ENCODE results near the gene AFAP1. TPM values are rescaled to one million over a fixed set of nuclear protein-coding genes. Genes with fewer than 3 reads are reported as not detected.
A peak's percentile ranks its signal among the peaks of the same experiment; 100 is the strongest.

Gene AFAP1
- total RNA-seq, 4 donors from 2014 or later = 15.8 to 42.9 (median 31.3) TPM

DNA sequence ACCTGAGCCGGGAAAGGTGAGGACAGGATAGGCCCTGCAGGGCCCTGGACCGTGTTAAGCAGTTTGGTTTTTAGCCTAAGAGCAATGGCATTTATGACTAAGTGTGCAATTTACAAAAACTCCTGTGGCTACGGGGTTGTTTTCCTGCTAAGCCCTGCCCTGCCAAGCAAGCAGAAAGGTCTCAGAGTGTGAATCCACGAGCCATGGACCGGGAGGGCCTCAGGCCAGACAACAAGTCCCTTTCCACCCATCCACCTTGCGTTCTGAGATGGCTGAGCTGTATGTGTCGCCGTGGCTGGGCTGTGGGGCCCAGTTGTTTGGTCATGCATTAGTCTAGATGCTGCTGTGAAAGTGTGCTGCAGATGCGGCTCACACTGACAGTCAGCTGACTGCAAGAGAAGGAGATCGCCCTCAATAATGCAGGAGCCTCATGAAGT lies 33.9 kb upstream of the AFAP1 start:
- Histone ChIP-seq H3K4me3 (no peak overlapping the region), H3K27me3 (no peaks in the 10 kb centered on the region), H3K27ac (no peak overlapping the region), H3K9me3 (no peaks in the 10 kb centered on the region), H3K36me3 (no peaks in the 10 kb centered on the region), H3K4me1 (peaks cover 0 to 48% (median 6%) of the 10 kb centered on the region in 4 donors)
- no peak for TF ChIP-seq POLR2A (IDR thresholded peaks at IDR 0.05)
- TF ChIP-seq, protein P1, sequence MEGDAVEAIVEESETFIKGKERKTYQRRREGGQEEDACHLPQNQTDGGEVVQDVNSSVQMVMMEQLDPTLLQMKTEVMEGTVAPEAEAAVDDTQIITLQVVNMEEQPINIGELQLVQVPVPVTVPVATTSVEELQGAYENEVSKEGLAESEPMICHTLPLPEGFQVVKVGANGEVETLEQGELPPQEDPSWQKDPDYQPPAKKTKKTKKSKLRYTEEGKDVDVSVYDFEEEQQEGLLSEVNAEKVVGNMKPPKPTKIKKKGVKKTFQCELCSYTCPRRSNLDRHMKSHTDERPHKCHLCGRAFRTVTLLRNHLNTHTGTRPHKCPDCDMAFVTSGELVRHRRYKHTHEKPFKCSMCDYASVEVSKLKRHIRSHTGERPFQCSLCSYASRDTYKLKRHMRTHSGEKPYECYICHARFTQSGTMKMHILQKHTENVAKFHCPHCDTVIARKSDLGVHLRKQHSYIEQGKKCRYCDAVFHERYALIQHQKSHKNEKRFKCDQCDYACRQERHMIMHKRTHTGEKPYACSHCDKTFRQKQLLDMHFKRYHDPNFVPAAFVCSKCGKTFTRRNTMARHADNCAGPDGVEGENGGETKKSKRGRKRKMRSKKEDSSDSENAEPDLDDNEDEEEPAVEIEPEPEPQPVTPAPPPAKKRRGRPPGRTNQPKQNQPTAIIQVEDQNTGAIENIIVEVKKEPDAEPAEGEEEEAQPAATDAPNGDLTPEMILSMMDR (IDR thresholded peaks at IDR 0.05) = no peak
- no peak for DNase-seq

DNA sequence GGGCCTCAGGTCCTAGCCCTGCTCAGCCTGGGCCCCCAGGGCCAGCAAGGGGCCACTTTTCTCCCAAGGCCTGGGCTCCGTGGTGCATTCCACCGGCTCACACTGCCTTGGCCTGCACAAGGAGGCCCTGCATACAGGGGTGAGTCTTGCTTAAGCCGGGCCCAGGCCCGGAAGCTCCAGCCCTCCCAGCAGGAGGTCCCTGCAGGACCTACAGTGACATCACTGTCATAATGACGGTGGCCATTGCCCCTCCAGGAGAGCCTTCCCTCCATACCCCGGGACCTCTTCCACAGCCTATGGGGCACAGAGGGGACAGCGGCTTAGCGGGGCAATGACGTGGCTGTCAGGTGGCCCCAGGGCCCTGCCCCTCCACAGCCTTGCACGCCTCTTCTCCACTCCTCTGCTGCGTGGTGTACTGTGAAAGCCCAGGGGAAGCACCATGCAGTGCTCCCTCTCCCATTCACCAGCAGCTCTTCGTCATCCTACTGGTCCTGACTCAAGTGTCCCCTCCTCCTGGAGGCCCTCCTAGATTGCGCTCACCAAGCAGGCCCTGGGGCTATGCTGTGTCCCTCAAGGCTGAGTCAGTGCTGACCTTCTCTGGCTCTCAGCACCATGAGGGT lies 32.3 kb upstream of the AFAP1 start:
- Histone ChIP-seq H3K4me1 (peaks cover 0 to 47% (median 6%) of the 10 kb centered on the region in 4 donors), H3K36me3 (no peaks in the 10 kb centered on the region), H3K27ac (peak overlapping the region; percentile 71 to 90 (median 72)), H3K27me3 (no peaks in the 10 kb centered on the region), H3K9me3 (no peaks in the 10 kb centered on the region), H3K4me3 (no peak overlapping the region)
- DNase-seq = no peak
- TF ChIP-seq, protein P1 (IDR thresholded peaks at IDR 0.05) = no peak
- TF ChIP-seq POLR2A (IDR thresholded peaks at IDR 0.05) = no peak

DNA sequence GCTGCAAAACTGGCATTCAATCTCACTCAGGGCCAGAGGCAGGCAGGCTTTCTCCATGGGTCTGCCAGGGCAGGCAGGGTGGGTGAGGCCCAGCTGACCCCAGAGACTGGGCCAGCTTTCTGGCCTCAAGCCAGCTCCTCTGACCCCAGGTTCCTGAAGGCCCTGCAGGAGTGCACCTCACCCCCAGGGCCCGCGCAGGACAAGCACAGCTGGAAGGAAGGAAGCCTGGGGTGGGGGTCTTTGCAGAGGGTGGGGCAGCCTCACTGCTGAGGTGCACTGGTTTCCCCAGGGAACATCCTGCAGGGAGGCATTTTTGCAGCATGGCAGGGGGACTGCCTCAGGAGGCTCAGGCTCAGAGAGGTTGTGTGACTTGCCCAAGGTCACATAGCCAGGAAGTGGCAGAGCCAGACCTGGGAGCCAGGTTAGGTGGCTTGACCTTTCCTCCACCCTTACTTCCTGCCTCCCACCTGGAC lies 31.5 kb upstream of the AFAP1 start:
- Histone ChIP-seq H3K36me3 (no peaks in the 10 kb centered on the region), H3K27me3 (no peaks in the 10 kb centered on the region), H3K4me1 (peaks cover 0 to 53% (median 6%) of the 10 kb centered on the region in 4 donors), H3K4me3 (peak overlapping the region in 2 of 4 donors; percentile 36 to 41), H3K27ac (peak overlapping the region; percentile 71 to 90 (median 72)), H3K9me3 (no peaks in the 10 kb centered on the region)
- no peak for DNase-seq
- TF ChIP-seq, protein P1 (IDR thresholded peaks at IDR 0.05) = no peak
- TF ChIP-seq POLR2A (IDR thresholded peaks at IDR 0.05) = no peak

DNA sequence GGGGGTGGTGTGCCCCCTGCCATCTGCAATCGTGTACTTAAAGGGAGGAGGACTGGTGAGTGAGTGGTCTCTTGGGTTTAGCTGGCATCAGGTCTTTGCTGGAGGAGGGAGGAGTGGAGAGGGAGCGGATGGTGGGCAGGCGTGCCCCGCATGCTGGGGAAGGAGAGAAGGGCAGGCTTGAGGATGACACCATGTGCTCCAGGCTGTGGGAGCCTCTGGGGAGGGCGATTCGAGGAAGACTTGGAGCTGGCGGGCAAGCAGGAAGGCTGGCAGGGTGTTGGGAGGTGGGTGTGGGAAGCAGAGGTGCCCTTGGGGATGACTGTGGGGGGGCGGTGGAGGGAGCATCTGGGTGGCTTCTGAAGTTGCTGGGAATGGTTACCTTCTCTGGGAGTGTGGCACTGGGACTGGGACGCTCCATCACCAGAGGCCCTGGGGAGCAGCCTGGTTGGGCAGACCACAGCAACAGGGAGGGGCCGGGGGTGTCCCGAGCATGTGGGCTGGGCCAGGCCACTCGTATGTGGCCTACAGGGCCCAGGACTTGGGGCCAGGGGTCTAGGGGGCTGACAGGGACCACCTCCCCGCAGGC lies 30.8 kb upstream of the AFAP1 start:
- DNase-seq = no peak
- H3K4me1 ChIP-seq = peaks cover 0 to 53% (median 6%) of the 10 kb centered on the region in 4 donors

DNA sequence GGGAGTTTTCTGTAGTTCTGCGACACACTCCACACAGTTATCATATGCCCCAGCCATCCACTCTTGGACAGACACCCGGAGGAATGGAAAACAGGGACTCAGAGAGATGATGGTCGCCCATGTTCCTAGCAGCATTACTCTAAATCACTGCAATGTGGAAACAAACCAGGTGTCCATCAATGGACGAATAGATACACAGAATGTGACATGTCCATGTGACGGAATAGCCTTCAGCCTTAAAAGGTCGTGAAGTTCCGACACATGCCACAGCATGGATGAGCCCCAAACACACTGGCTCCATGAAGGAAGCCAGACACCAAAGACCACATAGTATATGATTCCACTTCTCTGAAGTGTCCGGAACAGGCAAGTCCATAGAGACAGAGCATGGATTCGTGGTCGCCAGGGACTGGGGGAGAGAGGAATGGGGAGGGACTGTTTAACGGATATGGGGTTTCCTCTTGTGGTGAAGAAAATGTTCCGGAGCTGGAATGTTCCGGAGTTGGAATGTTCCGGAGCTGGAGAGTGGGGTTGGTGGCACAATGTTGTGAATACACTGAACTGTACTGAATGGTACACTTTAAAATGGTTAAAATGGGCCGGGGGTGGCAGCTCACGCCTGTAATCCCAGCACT lies 28.7 kb upstream of the AFAP1 start:
- Histone ChIP-seq H3K4me3 (no peak overlapping the region), H3K4me1 (peaks cover 0 to 53% (median 6%) of the 10 kb centered on the region in 4 donors), H3K27ac (peak overlapping the region; percentile 49 to 90 (median 72)), H3K27me3 (no peaks in the 10 kb centered on the region), H3K36me3 (no peaks in the 10 kb centered on the region), H3K9me3 (no peaks in the 10 kb centered on the region)
- no peak for TF ChIP-seq POLR2A (IDR thresholded peaks at IDR 0.05)
- TF ChIP-seq, protein P1 (IDR thresholded peaks at IDR 0.05) = no peak
- no peak for DNase-seq

More for the DNA sequence above, 30.8 kb upstream of the AFAP1 start:
- H3K27ac ChIP-seq = peak overlapping the region; percentile 71 to 90 (median 72)
- TF ChIP-seq, protein P1 (IDR thresholded peaks at IDR 0.05) = peak in 1 of 6 experiments; percentile 1
- TF ChIP-seq POLR2A (IDR thresholded peaks at IDR 0.05) = no peak
- no peaks in the 10 kb centered on the region for H3K36me3 ChIP-seq
- peak overlapping the region in 3 of 4 donors; percentile 20 to 41 (median 36) for H3K4me3 ChIP-seq
- H3K9me3 ChIP-seq = no peaks in the 10 kb centered on the region
- no peaks in the 10 kb centered on the region for H3K27me3 ChIP-seq

Measured in Peyer's patch (tissue), 4 donors.